Panc1 (cell line): ENCODE data around the gene STXBP5. TPM values are rescaled to one million over a fixed set of nuclear protein-coding genes. Genes with fewer than 3 reads are reported as not detected.

Experiments
- ATAC-seq: fragments of 200-7000 bp; cut with Tn5 transposase; 2 replicates; pipeline ENCODE4 v1.9.1; 2020; ENCODE audit warnings: mild to moderate bottlenecking, moderate library complexity
- BruUV-seq: library from RNA; stranded (reverse); fragments of 400-500 nt; replicated peaks from 2 replicates; lab custom pipeline; 2021; lab: Mats Ljungman, UMichigan
- CTCF ChIA-PET: fragments of 300-600 bp; sonication (Branson Sonifier 250); formaldehyde crosslinking; loops from one replicate; lab custom pipeline; 2022; ENCODE audit warnings: antibody characterized with exemption; lab: Charles Lee
- POLR2A ChIA-PET: fragments of 300-600 bp; sonication (Branson Sonifier 250); formaldehyde crosslinking; loops from one replicate; lab custom pipeline; 2022; ENCODE audit warnings: antibody characterized with exemption; lab: Charles Lee
- DNase-seq: peaks from one replicate; pipeline ENCODE4 v3.0.0-alpha.2; 2010; ENCODE audit warnings: low read depth, low spot score
- H3K27ac ChIP-seq: 2 replicates; pipeline ENCODE4 v1.5.1; 2011; ENCODE audit warnings: mild to moderate bottlenecking, low read length, inconsistent platforms
- H3K27me3 ChIP-seq: fragments of 200-500 bp; sonication (Bioruptor generic); 2 replicates; pipeline ENCODE4 v1.6.0; 2014; ENCODE audit warnings: low read length, inconsistent platforms; ENCODE audit not compliant: control insufficient read depth, insufficient read depth
- H3K36me3 ChIP-seq: fragments of 200-500 bp; sonication (Bioruptor generic); 2 replicates; pipeline ENCODE4 v1.5.1; 2014; ENCODE audit warnings: inconsistent platforms, mild to moderate bottlenecking, low read length, moderate library complexity; ENCODE audit not compliant: control insufficient read depth, insufficient read depth
- H3K4me1 ChIP-seq: 2 replicates; pipeline ENCODE4 v1.5.1; 2011; ENCODE audit warnings: inconsistent platforms, mild to moderate bottlenecking, low read length, moderate library complexity; ENCODE audit not compliant: control insufficient read depth, insufficient read depth
- H3K4me3 ChIP-seq, 2 experiments: 2 replicates each; pipeline ENCODE4 v1.5.1; 2011 to 2012; ENCODE audit warnings: low read depth in 2 of 2, low read length in 2 of 2, mild to moderate bottlenecking in 2 of 2, inconsistent platforms in 1 of 2, moderate library complexity in 1 of 2
- H3K9me3 ChIP-seq: fragments of 200-500 bp; sonication (Bioruptor generic); 2 replicates; pipeline ENCODE4 v1.5.1; 2014; ENCODE audit warnings: low read depth, mild to moderate bottlenecking, inconsistent platforms, low read length, moderate library complexity; ENCODE audit not compliant: control insufficient read depth, insufficient read depth
- CTCF ChIP-seq: fragments of 450-650 bp; IDR thresholded peaks from 2 replicates; pipeline ENCODE4 v1.5.1; 2017; ENCODE audit warnings: mild to moderate bottlenecking
- POLR2AphosphoS5 ChIP-seq: IDR thresholded peaks from 2 replicates; pipeline ENCODE4 v1.6.1; 2012; ENCODE audit warnings: mild to moderate bottlenecking, low read depth, low read length, moderate library complexity
- REST ChIP-seq, 2 experiments: IDR thresholded peaks; 2 replicates each; pipeline ENCODE4 v1.6.1; 2011 to 2012; ENCODE audit warnings: low read depth in 2 of 2, control low read depth in 1 of 2, low read length in 1 of 2, mild to moderate bottlenecking in 1 of 2, moderate library complexity in 1 of 2; ENCODE audit not compliant: insufficient read depth in 1 of 2
- SIN3A ChIP-seq: IDR thresholded peaks from 2 replicates; pipeline ENCODE4 v1.6.1; 2012; ENCODE audit warnings: low read depth, mild to moderate bottlenecking, low read length, moderate library complexity, borderline replicate concordance; ENCODE audit not compliant: insufficient read depth
- TCF7L2 ChIP-seq: IDR thresholded peaks from 2 replicates; pipeline ENCODE4 v1.6.1; 2011; ENCODE audit warnings: mild to moderate bottlenecking, low read depth, low read length, inconsistent platforms
- in situ Hi-C: cut with HindIII; loops from 2 replicates; pipeline ENCODE4 v1.10.0; 2016; ENCODE audit warnings: low sequenced_read_pairs, low pct_unique_long_range_greater_than_20kb
- intact Hi-C: fragments of 100-400 bp; cut with micrococcal nuclease; formaldehyde crosslinking; loops from one replicate; pipeline ENCODE4 v1.10.0; 2022; ENCODE audit not compliant: unreplicated experiment
- total RNA-seq: library from RNA; stranded (reverse); gene quantifications from one replicate; pipeline ENCODE4 v1.2.1, GENCODE V29; 2021; ENCODE audit not compliant: unreplicated experiment

STXBP5 gene
- total RNA-seq, 1 experiment from 2014 or later = 77.8 TPM

GRCh38 chr6:147395158-147395557 lies 190.9 kb downstream of the STXBP5 start:
- CTCF ChIA-PET = no interaction called here
- POLR2A ChIA-PET = no interaction called here

GRCh38 chr6:147397306-147397705 lies 193.1 kb downstream of the STXBP5 start:
- POLR2A ChIA-PET = no interaction called here
- Histone ChIP-seq H3K27me3 (no peaks in the 10 kb centered on the region), H3K36me3 (no peaks in the 10 kb centered on the region), H3K4me1 (no peaks in the 10 kb centered on the region), H3K27ac (no peak overlapping the region), H3K9me3 (no peaks in the 10 kb centered on the region), H3K4me3 (no peak overlapping the region)
- intact Hi-C loops (loop anchor here (10.0 kb wide), 1 partner anchor 767 kb away; no protein-coding TSS in a partner anchor), in situ Hi-C loops (no loop called here)
- no peak for DNase-seq
- no peak for ATAC-seq
- no TSS peak for BruUV-seq
- TF ChIP-seq POLR2AphosphoS5 (no peak), REST (IDR thresholded peaks at IDR 0.05; ENCODE audit: insufficient read depth in 1 of 2, low read depth in 2 of 2, low read length in 1 of 2) (no peak), SIN3A (no peak), CTCF (no peak), TCF7L2 (no peak)
- CTCF ChIA-PET = no interaction called here

More at GRCh38 chr6:147395158-147395557, 190.9 kb downstream of the STXBP5 start:
- intact Hi-C loops = loop anchor here (10.0 kb wide), 1 partner anchor 770 kb away; no protein-coding TSS in a partner anchor
- Histone ChIP-seq H3K9me3 (no peaks in the 10 kb centered on the region), H3K4me3 (no peak overlapping the region), H3K4me1 (peaks cover 4% of the 10 kb centered on the region; the same call in 1 of the 2 replicates), H3K36me3 (no peaks in the 10 kb centered on the region; the same call in 1 of the 2 replicates), H3K27ac (no peak overlapping the region), H3K27me3 (no peaks in the 10 kb centered on the region)
- TF ChIP-seq SIN3A (no peak), CTCF (no peak), REST (IDR thresholded peaks at IDR 0.05; ENCODE audit: insufficient read depth in 1 of 2, low read depth in 2 of 2, low read length in 1 of 2) (no peak), POLR2AphosphoS5 (no peak)
- in situ Hi-C loops = no loop called here
- no TSS peak for BruUV-seq
- DNase-seq (no peak), ATAC-seq (no peak)
